Measurements from ENCODE around the gene ZNF625. TPM values are rescaled to one million over a fixed set of nuclear protein-coding genes. Genes with fewer than 3 reads are reported as not detected.

Gene ZNF625
- polyA plus RNA-seq, 1 experiment, result 3.4 TPM

DNA sequence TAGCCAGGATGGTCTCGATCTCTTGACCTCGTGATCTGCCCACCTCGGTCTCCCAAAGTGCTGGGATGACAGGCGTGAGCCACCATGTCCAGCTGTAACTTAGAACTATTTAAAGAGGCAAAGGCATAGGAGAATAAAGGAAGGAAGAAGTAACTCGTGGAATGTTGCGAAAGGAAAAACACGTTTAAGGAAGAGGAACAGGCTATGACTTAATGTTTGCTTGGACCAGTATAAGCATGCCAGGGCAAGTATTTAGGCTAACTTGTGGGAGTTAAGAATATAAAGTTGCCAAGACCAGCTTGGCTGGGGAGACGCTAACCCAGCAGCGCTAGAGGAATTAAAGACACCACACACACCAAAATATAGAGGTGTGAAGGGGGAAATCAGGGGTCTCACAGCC, 58.5 kb downstream of the ZNF625 start:
- CTCF ChIA-PET, result no interaction called here
- H3K4me3 ChIP-seq (ENCODE audit: low read depth, low read length), result no peak overlapping the region
- H3K27me3 ChIP-seq (ENCODE audit: control insufficient read depth, insufficient read depth, low read length), result no peaks in the 10 kb centered on the region
- peaks cover 17% of the 10 kb centered on the region for H3K9me3 ChIP-seq (ENCODE audit: control insufficient read depth, insufficient read depth, low read length)
- POLR2A ChIA-PET, result no interaction called here
- DNase-seq (ENCODE audit: low read depth, low spot score), result no peak
- no peak overlapping the region for H3K27ac ChIP-seq (ENCODE audit: low read depth, low read length)
- TF ChIP-seq, protein P1, sequence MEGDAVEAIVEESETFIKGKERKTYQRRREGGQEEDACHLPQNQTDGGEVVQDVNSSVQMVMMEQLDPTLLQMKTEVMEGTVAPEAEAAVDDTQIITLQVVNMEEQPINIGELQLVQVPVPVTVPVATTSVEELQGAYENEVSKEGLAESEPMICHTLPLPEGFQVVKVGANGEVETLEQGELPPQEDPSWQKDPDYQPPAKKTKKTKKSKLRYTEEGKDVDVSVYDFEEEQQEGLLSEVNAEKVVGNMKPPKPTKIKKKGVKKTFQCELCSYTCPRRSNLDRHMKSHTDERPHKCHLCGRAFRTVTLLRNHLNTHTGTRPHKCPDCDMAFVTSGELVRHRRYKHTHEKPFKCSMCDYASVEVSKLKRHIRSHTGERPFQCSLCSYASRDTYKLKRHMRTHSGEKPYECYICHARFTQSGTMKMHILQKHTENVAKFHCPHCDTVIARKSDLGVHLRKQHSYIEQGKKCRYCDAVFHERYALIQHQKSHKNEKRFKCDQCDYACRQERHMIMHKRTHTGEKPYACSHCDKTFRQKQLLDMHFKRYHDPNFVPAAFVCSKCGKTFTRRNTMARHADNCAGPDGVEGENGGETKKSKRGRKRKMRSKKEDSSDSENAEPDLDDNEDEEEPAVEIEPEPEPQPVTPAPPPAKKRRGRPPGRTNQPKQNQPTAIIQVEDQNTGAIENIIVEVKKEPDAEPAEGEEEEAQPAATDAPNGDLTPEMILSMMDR (IDR thresholded peaks at IDR 0.05; ENCODE audit: low read depth, low read length), result no peak

DNA sequence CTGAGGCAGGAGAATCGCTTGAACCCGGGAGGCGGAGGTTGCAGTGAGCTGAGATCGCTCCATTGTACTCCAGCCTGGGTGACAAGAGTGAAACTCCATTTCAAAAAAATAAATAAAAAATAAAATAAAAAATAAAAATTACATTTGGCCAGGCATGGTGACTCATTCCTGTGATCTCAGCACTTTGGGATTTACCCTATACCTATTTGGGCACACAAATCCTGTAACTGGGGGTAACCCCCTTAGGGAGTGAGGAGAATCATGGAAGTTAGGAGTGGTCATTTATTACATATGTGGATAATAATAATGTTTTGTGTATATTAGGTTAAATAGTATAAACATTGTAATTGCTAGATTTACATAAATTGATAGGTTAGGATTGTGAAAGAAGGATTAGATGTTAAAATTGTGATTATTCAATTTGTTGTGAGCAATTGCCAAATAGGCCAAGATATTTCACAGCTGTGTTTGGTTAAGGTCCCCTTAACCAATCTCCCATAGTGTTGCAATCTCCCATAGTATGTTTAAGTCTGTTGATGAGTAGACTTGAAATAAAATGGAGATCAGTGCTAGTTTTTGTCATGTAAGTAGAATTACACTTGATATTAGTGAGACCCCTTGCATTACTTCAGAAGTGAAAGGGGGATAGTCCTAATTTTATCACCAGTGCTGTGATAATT, 61.3 kb downstream of the ZNF625 start:
- Histone ChIP-seq H3K9me3 (ENCODE audit: control insufficient read depth, insufficient read depth, low read length) (peaks cover 17% of the 10 kb centered on the region), H3K27ac (ENCODE audit: low read depth, low read length) (no peak overlapping the region), H3K27me3 (ENCODE audit: control insufficient read depth, insufficient read depth, low read length) (no peaks in the 10 kb centered on the region), H3K4me3 (ENCODE audit: low read depth, low read length) (no peak overlapping the region)
- CTCF ChIA-PET, result interaction anchor here (0.6 to 1.3 kb wide), 2 partner anchors 23 to 172 kb away, joined by 5 to 7 read pairs; no protein-coding TSS in a partner anchor
- POLR2A ChIA-PET, result no interaction called here
- peak; percentile 15 for DNase-seq (ENCODE audit: low read depth, low spot score)
- TF ChIP-seq, protein P1 (IDR thresholded peaks at IDR 0.05; ENCODE audit: low read depth, low read length), result no peak

Small RNAs within 50 kb of the gene (small RNA-seq; reads per million reads assigned to genes)
- gene RNA5SP467 (ENCODE audit: insufficient read length, low read depth), result not detected

Other genes starting within 250 kb of the ZNF625 start
- gene ZNF700, start 231.6 kb downstream of the ZNF625 start, polyA plus RNA-seq (2011; rRNA removed), result 6.6 and 8.4 TPM in 2 replicates
- 2.1 and 3.0 TPM in 2 replicates for gene ZNF763, start 191.7 kb downstream of the ZNF625 start, polyA plus RNA-seq (2011; rRNA removed)
- 4.3 and 5.6 TPM in 2 replicates for gene ZNF433, start 121.1 kb downstream of the ZNF625 start, polyA plus RNA-seq (2011; rRNA removed)
- 0.12 and 0.15 TPM in 2 replicates for gene ZNF878, start 103.8 kb downstream of the ZNF625 start, polyA plus RNA-seq (2011; rRNA removed)
- 4.5 and 6.9 TPM in 2 replicates for gene ZNF844, start 92.0 kb downstream of the ZNF625 start, polyA plus RNA-seq (2011; rRNA removed)
- gene ZNF20, start 16.4 kb downstream of the ZNF625 start, polyA plus RNA-seq (2011; rRNA removed), result 2.4 and 2.7 TPM in 2 replicates
- gene ZNF136, start 6.4 kb upstream of the ZNF625 start, polyA plus RNA-seq (2011; rRNA removed), result 3.5 and 4.0 TPM in 2 replicates
- 3.9 and 4.8 TPM in 2 replicates for gene ZNF44, start 138.1 kb upstream of the ZNF625 start, polyA plus RNA-seq (2011; rRNA removed)
- 1.8 and 2.3 TPM in 2 replicates for gene ZNF563, start 176.9 kb upstream of the ZNF625 start, polyA plus RNA-seq (2011; rRNA removed)
- gene ZNF442, start 208.9 kb upstream of the ZNF625 start, polyA plus RNA-seq (2011; rRNA removed), result 1.2 and 1.4 TPM in 2 replicates
- 0.97 and 1.2 TPM in 2 replicates for gene ZNF799, start 244.5 kb upstream of the ZNF625 start, polyA plus RNA-seq (2011; rRNA removed)